Ramos (cell line): ENCODE results near the gene DPP6.
"Not testable (repeated sequence)": the region's sequence is repeated elsewhere in the genome, so short reads cannot be mapped to it uniquely, and the experiment has no call there.

Experiments
- in situ Hi-C: fragments of 300-500 bp; cut with MboI; formaldehyde crosslinking; loops from one replicate; pipeline ENCODE4 v1.14.3; 2022; ENCODE audit warnings: low sequenced_read_pairs; ENCODE audit not compliant: unreplicated experiment

The DPP6 gene

DNA sequence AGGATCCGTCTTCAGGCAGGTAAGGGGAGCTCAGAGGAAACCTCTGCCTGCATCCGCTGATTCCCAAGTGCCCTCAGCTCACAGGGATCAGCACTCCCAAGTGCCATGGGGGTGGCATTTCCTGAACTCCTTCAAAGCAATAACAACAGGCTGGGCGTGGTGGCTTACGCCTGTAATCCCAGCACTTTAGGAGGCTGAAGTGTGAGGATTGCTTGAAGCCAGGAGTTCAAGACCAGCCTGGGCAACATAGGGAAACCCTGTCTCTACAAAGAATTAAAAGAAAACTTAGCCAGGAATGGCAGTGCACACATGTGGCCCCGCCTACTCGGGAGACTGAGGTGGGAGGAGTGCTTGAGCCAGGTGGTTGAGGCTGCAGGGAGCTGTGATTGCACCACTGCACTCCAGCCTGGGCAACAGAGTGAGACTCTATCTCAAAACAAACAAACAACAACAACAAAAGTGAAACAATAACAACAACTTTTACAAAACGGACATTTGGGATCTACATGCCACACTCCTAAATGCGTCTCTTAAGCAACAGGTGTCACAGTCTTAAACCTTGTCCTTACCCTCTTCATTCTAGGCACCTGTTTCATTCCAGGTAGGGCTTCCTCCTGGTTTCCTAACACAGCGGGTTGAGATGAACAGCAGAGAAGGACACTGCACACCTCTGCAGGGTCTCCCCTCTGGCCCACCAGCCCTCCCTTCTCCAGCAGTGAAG, 877.0 kb downstream of the DPP6 start:
- in situ Hi-C loops = loop anchor here (10.0 kb wide), 1 partner anchor 826 kb away; no protein-coding TSS in a partner anchor

DNA sequence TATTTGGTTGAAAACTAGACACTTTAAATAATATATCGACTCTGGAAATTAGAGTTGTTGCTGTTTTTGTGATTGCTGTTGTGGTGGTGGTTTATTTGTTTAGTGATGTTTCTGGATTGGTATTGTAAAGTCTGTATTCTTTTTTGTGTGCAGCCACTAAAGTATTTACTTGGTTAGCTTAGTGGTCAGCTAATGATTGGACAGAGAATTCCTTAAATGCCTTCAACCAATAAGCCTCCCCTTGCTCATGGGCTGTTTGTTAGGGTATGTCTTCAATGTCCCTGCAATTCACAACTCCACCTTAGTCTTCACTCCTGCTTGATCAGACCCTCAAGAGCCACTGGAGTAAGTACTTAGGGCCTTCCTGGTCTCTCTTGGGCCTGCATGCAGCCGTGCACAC, 879.7 kb downstream of the DPP6 start:
- in situ Hi-C loops = no loop called here

DNA sequence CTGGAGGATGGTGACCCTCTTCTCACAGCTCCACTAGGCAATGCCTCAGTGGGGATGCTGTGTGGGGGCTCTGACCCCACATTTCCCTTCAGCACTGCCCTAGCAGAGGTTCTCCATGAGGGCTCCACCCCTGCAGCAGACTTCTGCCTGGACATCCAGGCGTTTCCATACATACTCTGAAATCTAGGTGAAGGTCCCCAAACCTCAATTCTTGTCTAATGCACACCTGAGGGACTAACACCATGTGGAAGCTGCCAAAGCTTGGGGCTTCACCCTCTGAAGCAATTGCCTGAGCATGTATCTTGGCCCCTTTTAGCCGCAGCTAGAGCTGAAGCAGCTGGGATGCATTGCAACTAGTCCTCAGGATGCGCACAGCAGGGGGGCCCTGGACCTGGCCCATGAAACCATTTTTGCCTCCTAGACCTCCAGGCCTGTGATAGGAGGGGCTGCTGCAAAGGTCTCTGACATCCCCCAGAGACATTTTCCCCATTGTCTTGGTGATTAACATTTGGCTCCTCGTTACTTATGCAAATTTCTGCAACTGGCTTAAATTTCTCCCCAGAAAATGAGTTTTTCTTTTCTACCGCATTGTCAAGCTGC, 882.3 kb downstream of the DPP6 start:
- in situ Hi-C loops = not testable (repeated sequence)

DNA sequence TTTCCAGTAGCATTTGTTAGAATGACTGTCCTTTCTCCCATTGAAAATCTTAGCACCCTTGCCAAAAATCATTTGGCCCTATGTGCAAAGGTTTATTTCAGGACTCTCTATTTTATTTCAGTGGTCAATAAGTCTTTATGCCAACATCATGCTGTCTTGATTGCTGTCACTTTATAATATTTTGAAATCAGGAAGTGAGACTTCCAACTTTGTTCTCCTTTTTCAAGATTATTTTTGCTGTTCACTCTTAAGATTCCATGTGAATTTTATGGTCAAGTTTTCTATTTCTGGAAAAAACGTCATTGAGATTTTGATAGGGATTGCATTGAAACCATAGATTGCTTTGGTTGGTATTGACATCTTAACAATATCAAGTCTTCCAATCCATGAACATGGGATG, 885.6 kb downstream of the DPP6 start:
- in situ Hi-C loops = no loop called here

GRCh38 chr7:154942691-154943090, 890.5 kb downstream of the DPP6 start:
- in situ Hi-C loops = no loop called here
